GM23338 (cell line): ENCODE results near the gene FAM200C. TPM values are rescaled to one million over a fixed set of nuclear protein-coding genes. Genes with fewer than 3 reads are reported as not detected.

Source experiments
- ATAC-seq: fragments of 200-7000 bp; cut with Tn5 transposase; 3 replicates; pipeline ENCODE4 v1.9.1; 2020
- DNase-seq: peaks from one replicate; pipeline ENCODE4 v3.0.0-alpha.2; 2015; ENCODE audit warnings: low spot score
- H2AFZ ChIP-seq: fragments of 200-600 bp; sonication (generic); 2 replicates; pipeline ENCODE4 v1.8.0; 2016; ENCODE audit warnings: antibody characterized with exemption, mild to moderate bottlenecking, moderate library complexity
- H3F3A ChIP-seq: fragments of 200-600 bp; sonication (generic); replicated peaks from 2 replicates; pipeline ENCODE4 v1.8.0; 2017; ENCODE audit warnings: antibody characterized with exemption, mixed run types, low read depth
- H3K27ac ChIP-seq: fragments of 200-600 bp; sonication (generic); 2 replicates; pipeline ENCODE4 v1.6.1; 2016; ENCODE audit warnings: low read depth
- H3K27me3 ChIP-seq: fragments of 200-600 bp; sonication (generic); 2 replicates; pipeline ENCODE4 v1.8.0; 2016; ENCODE audit warnings: mild to moderate bottlenecking, mixed run types, moderate library complexity; ENCODE audit not compliant: insufficient read depth
- H3K36me3 ChIP-seq: fragments of 200-600 bp; sonication (generic); 2 replicates; pipeline ENCODE4 v1.8.0; 2016; ENCODE audit warnings: mild to moderate bottlenecking; ENCODE audit not compliant: insufficient read depth
- H3K4me1 ChIP-seq: fragments of 200-600 bp; sonication (generic); 2 replicates; pipeline ENCODE4 v1.8.0; 2016; ENCODE audit warnings: mild to moderate bottlenecking, moderate library complexity; ENCODE audit not compliant: insufficient read depth
- H3K4me2 ChIP-seq: fragments of 200-600 bp; sonication (generic); 2 replicates; pipeline ENCODE4 v1.7.1; 2017; ENCODE audit warnings: mixed run types
- H3K4me3 ChIP-seq: fragments of 200-600 bp; sonication (generic); 2 replicates; pipeline ENCODE4 v1.6.1; 2016; ENCODE audit warnings: mixed run types
- H3K79me2 ChIP-seq: fragments of 200-600 bp; sonication (generic); replicated peaks from 2 replicates; pipeline ENCODE4 v1.8.0; 2017; ENCODE audit warnings: mild to moderate bottlenecking; ENCODE audit not compliant: insufficient read depth
- H3K9me2 ChIP-seq: fragments of 200-600 bp; sonication (generic); 2 replicates; pipeline ENCODE4 v1.8.0; 2017; ENCODE audit not compliant: insufficient read depth
- H4K20me1 ChIP-seq: fragments of 200-600 bp; sonication (generic); replicated peaks from 2 replicates; pipeline ENCODE4 v1.8.0; 2017; ENCODE audit warnings: mild to moderate bottlenecking; ENCODE audit not compliant: insufficient read depth
- H3K27ac Mint-ChIP-seq: 2 replicates; pipeline ENCODE4 v1.8.0; 2020; ENCODE audit warnings: inconsistent platforms, mild to moderate bottlenecking, moderate library complexity, mixed read lengths
- H3K27me3 Mint-ChIP-seq: 3 replicates; pipeline ENCODE4 v1.8.0; 2022; ENCODE audit warnings: low read depth, mild to moderate bottlenecking, moderate library complexity, mixed read lengths, inconsistent platforms; ENCODE audit not compliant: insufficient read depth, poor library complexity
- H3K36me3 Mint-ChIP-seq: 3 replicates; pipeline ENCODE4 v1.8.0; 2021; ENCODE audit warnings: low read depth, mild to moderate bottlenecking, inconsistent platforms, moderate library complexity, mixed read lengths
- H3K4me1 Mint-ChIP-seq: 3 replicates; pipeline ENCODE4 v1.8.0; 2020; ENCODE audit warnings: mild to moderate bottlenecking, inconsistent platforms, mixed read lengths
- H3K4me3 Mint-ChIP-seq: 3 replicates; pipeline ENCODE4 v1.8.0; 2021; ENCODE audit warnings: moderate library complexity, mild to moderate bottlenecking, inconsistent platforms, mixed read lengths
- H3K9me3 Mint-ChIP-seq: 3 replicates; pipeline ENCODE4 v1.8.0; 2020; ENCODE audit warnings: moderate library complexity, mild to moderate bottlenecking, inconsistent platforms, mixed read lengths
- CTCF ChIP-seq, 2 experiments: fragments of 200-600 bp in 1 of 2; sonication (generic) in 1 of 2; conservative IDR thresholded peaks; 2 replicates each; pipeline versions ENCODE4 v1.5.1 to v1.6.1; 2016 to 2017; ENCODE audit warnings: antibody characterized with exemption in 2 of 2, low read depth in 2 of 2, mild to moderate bottlenecking in 2 of 2, moderate library complexity in 1 of 2
- EZH2phosphoT487 ChIP-seq: fragments of 200-600 bp; sonication (generic); IDR thresholded peaks from one replicate; pipeline ENCODE4 v1.8.1; 2018; ENCODE audit warnings: antibody characterized with exemption; ENCODE audit not compliant: unreplicated experiment
- JUNB ChIP-seq: IDR thresholded peaks from one replicate; pipeline ENCODE4 v1.6.1; 2016; ENCODE audit warnings: antibody characterized with exemption; ENCODE audit not compliant: unreplicated experiment
- ZNF114 ChIP-seq: fragments of 250-450 bp; sonication (Bioruptor Pico); IDR thresholded peaks from 2 replicates; pipeline ENCODE4 v1.5.0; 2020; ENCODE audit warnings: mild to moderate bottlenecking, moderate library complexity
- ZNF331 ChIP-seq: fragments of 250-450 bp; sonication (Bioruptor Pico); IDR thresholded peaks from 2 replicates; pipeline ENCODE4 v1.5.0; 2020; ENCODE audit warnings: low read depth, mild to moderate bottlenecking, moderate library complexity
- polyA plus RNA-seq: library from polyadenylated mRNA; unstranded; fragments of >200 nt; fragmentation: Nextera tagmentation; extraction: Ambion mirVana; gene quantifications from 2 replicates; pipeline ENCODE4 v1.2.1, GENCODE V29; 2016
- total RNA-seq: library from RNA; depleted of rRNA; stranded (reverse); fragments of >200 nt; shearing (Covaris generic); gene quantifications from 2 replicates; pipeline ENCODE4 v1.2.3, GENCODE V29; 2014
- TF ChIP-seq, protein P1 (sequence below): IDR thresholded peaks from 2 replicates; pipeline ENCODE4 v1.6.1; 2016; ENCODE audit warnings: antibody characterized with exemption
- TF ChIP-seq, protein P2 (sequence below): IDR thresholded peaks from one replicate; pipeline ENCODE4 v1.6.1; 2018; ENCODE audit warnings: antibody characterized with exemption; ENCODE audit not compliant: unreplicated experiment

FAM200C gene
- total and polyA plus RNA-seq, 2 experiments from 2014 or later = 4.6 to 6.9 TPM

DNA sequence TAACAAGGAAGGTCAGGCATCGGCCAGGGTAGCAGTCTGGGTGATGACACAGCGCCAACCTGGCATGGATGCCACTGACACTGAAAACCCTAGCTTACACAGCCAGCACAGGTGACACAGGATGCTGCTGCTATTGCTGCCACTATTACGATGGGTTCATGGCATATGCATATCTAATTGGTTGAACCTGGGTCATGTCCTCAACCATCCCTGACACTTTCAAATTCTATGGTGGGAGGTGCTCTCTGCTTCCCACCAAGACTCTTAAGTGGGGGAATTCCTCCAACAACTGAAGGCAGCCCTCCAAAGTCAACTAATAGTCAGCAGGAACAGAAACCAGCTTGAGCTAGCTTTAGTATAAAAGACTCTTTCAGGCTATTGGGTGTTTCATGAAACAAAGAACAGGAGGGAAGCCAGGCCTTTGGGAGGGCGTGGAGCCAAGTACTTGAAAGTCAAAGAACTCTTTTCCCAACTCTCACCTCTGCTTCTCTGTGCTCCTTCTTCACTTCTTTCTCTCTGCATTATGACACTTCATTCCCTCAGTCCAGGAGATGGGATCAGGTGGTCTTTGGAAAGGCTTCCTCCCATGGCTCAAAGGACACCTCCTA lies 43.1 kb upstream of the FAM200C start:
- DNase-seq (no peak), ATAC-seq (no peak)
- H3K79me2 ChIP-seq = no peaks in the 10 kb centered on the region
- no peaks in the 10 kb centered on the region for H3K36me3 ChIP-seq
- Mint-ChIP-seq H3K27me3 (peaks cover 2% of the 10 kb centered on the region), H3K4me3 (no peak overlapping the region), H3K36me3 (no peaks in the 10 kb centered on the region), H3K9me3 (no peaks in the 10 kb centered on the region; the same call in 1 of the 3 replicates), H3K27ac (no peak overlapping the region), H3K4me1 (peaks cover 15% of the 10 kb centered on the region)
- peaks cover 4% of the 10 kb centered on the region; the same call in 1 of the 2 replicates for H3K4me1 ChIP-seq
- H3F3A ChIP-seq = no peaks in the 10 kb centered on the region
- no peaks in the 10 kb centered on the region; the same call in 1 of the 2 replicates for H3K9me2 ChIP-seq
- H3K4me2 ChIP-seq = no peak overlapping the region
- no peaks in the 10 kb centered on the region for H4K20me1 ChIP-seq
- no peak overlapping the region for H3K4me3 ChIP-seq
- TF ChIP-seq EZH2phosphoT487 (no peak), ZNF331 (CRISPR knock-in tag) (no peak), ZNF114 (CRISPR knock-in tag) (no peak)
- TF ChIP-seq, protein P1, sequence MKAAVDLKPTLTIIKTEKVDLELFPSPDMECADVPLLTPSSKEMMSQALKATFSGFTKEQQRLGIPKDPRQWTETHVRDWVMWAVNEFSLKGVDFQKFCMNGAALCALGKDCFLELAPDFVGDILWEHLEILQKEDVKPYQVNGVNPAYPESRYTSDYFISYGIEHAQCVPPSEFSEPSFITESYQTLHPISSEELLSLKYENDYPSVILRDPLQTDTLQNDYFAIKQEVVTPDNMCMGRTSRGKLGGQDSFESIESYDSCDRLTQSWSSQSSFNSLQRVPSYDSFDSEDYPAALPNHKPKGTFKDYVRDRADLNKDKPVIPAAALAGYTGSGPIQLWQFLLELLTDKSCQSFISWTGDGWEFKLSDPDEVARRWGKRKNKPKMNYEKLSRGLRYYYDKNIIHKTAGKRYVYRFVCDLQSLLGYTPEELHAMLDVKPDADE = no peak
- H3K27me3 ChIP-seq = no peaks in the 10 kb centered on the region
- H2AFZ ChIP-seq = peak overlapping the region; percentile 53; the same call in 1 of the 2 replicates
- no peak overlapping the region for H3K27ac ChIP-seq

- TF ChIP-seq, protein P1 = no peak
- TF ChIP-seq JUNB = no peak
- H2AFZ ChIP-seq = no peak overlapping the region
- no peaks in the 10 kb centered on the region for H3K36me3 ChIP-seq
- H3K9me2 ChIP-seq = no peaks in the 10 kb centered on the region; the same call in 1 of the 2 replicates
- no peaks in the 10 kb centered on the region for H3K79me2 ChIP-seq
- Mint-ChIP-seq H3K36me3 (no peaks in the 10 kb centered on the region), H3K27ac (no peak overlapping the region), H3K9me3 (no peaks in the 10 kb centered on the region), H3K4me3 (no peak overlapping the region), H3K27me3 (peaks cover 2% of the 10 kb centered on the region), H3K4me1 (peaks cover 15% of the 10 kb centered on the region)
- H4K20me1 ChIP-seq = no peaks in the 10 kb centered on the region
- DNase-seq (no peak), ATAC-seq (no peak)
- no peaks in the 10 kb centered on the region for H3F3A ChIP-seq
- no peak overlapping the region for H3K27ac ChIP-seq
- H3K4me3 ChIP-seq = no peak overlapping the region
- H3K4me1 ChIP-seq = peaks cover 4% of the 10 kb centered on the region; the same call in 1 of the 2 replicates
- H3K4me2 ChIP-seq = no peak overlapping the region
- no peaks in the 10 kb centered on the region for H3K27me3 ChIP-seq
Measured at GRCh38 chr5:160441311-160441781, 41.5 kb upstream of the FAM200C start.

- Histone ChIP-seq H3K4me3 (peak overlapping the region; percentile 52), H3K4me2 (peak overlapping the region; percentile 82), H3K9me2 (no peaks in the 10 kb centered on the region; the same call in 1 of the 2 replicates), H3F3A (no peaks in the 10 kb centered on the region), H3K4me1 (peaks cover 4% of the 10 kb centered on the region; the same call in 1 of the 2 replicates), H3K36me3 (no peaks in the 10 kb centered on the region), H2AFZ (peak overlapping the region; percentile 87), H3K79me2 (no peaks in the 10 kb centered on the region), H4K20me1 (no peaks in the 10 kb centered on the region), H3K27me3 (no peaks in the 10 kb centered on the region), H3K27ac (no peak overlapping the region)
- H3K4me3 Mint-ChIP-seq = peak overlapping the region; percentile 70
- H3K9me3 Mint-ChIP-seq = no peaks in the 10 kb centered on the region
- H3K4me1 Mint-ChIP-seq = peaks cover 15% of the 10 kb centered on the region
- H3K36me3 Mint-ChIP-seq = no peaks in the 10 kb centered on the region
- DNase-seq (peak; percentile 91), ATAC-seq (peak; percentile 93)
- H3K27me3 Mint-ChIP-seq = peaks cover 2% of the 10 kb centered on the region
- no peak overlapping the region for H3K27ac Mint-ChIP-seq
- TF ChIP-seq, protein P2, sequence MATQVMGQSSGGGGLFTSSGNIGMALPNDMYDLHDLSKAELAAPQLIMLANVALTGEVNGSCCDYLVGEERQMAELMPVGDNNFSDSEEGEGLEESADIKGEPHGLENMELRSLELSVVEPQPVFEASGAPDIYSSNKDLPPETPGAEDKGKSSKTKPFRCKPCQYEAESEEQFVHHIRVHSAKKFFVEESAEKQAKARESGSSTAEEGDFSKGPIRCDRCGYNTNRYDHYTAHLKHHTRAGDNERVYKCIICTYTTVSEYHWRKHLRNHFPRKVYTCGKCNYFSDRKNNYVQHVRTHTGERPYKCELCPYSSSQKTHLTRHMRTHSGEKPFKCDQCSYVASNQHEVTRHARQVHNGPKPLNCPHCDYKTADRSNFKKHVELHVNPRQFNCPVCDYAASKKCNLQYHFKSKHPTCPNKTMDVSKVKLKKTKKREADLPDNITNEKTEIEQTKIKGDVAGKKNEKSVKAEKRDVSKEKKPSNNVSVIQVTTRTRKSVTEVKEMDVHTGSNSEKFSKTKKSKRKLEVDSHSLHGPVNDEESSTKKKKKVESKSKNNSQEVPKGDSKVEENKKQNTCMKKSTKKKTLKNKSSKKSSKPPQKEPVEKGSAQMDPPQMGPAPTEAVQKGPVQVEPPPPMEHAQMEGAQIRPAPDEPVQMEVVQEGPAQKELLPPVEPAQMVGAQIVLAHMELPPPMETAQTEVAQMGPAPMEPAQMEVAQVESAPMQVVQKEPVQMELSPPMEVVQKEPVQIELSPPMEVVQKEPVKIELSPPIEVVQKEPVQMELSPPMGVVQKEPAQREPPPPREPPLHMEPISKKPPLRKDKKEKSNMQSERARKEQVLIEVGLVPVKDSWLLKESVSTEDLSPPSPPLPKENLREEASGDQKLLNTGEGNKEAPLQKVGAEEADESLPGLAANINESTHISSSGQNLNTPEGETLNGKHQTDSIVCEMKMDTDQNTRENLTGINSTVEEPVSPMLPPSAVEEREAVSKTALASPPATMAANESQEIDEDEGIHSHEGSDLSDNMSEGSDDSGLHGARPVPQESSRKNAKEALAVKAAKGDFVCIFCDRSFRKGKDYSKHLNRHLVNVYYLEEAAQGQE = no peak
- TF ChIP-seq CTCF (conservative IDR thresholded peaks at IDR 0.05; ENCODE audit: low read depth in 2 of 2) (peak; percentile 91 to 93), ZNF331 (CRISPR knock-in tag) (no peak), EZH2phosphoT487 (no peak)
- TF ChIP-seq, protein P1 = no peak
Measured at GRCh38 chr5:160439205-160439600, 39.3 kb upstream of the FAM200C start.
